ENCODE data around the gene TRPM5. TPM values are rescaled to one million over a fixed set of nuclear protein-coding genes. Genes with fewer than 3 reads are reported as not detected.

TRPM5 gene
- total RNA-seq, 1 donor from 2014 or later: 0.34 TPM

GRCh38 chr11:2414616-2415015 is 29.7 kb downstream of the TRPM5 start:
- no peaks in the 10 kb centered on the region for H3K36me3 Mint-ChIP-seq

GRCh38 chr11:2413742-2414579 is 30.4 kb downstream of the TRPM5 start:
- Histone ChIP-seq H2AFZ (replicated peaks) (no peak overlapping the region), H3K27ac (no peak overlapping the region), H3K9ac (no peak overlapping the region), H4K20me1 (ENCODE audit: low read depth) (no peaks in the 10 kb centered on the region), H3K36me3 (no peaks in the 10 kb centered on the region), H3K4me1 (no peaks in the 10 kb centered on the region), H3K4me2 (no peak overlapping the region), H3K79me2 (ENCODE audit: low read depth) (no peaks in the 10 kb centered on the region), H3K9me3 (ENCODE audit: low read depth) (no peaks in the 10 kb centered on the region), H3K27me3 (no peaks in the 10 kb centered on the region), H3K4me3 (no peak overlapping the region), H3F3A (ENCODE audit: low read depth) (no peaks in the 10 kb centered on the region)
- Mint-ChIP-seq H3K4me1 (no peaks in the 10 kb centered on the region), H3K36me3 (no peaks in the 10 kb centered on the region), H3K27me3 (ENCODE audit: insufficient read depth, low read depth) (peaks cover 5% of the 10 kb centered on the region), H3K27ac (no peak overlapping the region), H3K9me3 (no peaks in the 10 kb centered on the region), H3K4me3 (no peak overlapping the region)
- TF ChIP-seq CTCF (IDR thresholded peaks at IDR 0.05) (no peak), EZH2 (IDR thresholded peaks at IDR 0.05) (no peak), EZH2phosphoT487 (IDR thresholded peaks at IDR 0.05) (no peak)
- DNase-seq (ENCODE audit: low spot score): no peak

More at GRCh38 chr11:2414616-2415015, 29.7 kb downstream of the TRPM5 start:
- no peak overlapping the region for H3K27ac ChIP-seq
- H3K4me3 Mint-ChIP-seq: no peak overlapping the region
- TF ChIP-seq EZH2phosphoT487 (IDR thresholded peaks at IDR 0.05) (no peak), CTCF (IDR thresholded peaks at IDR 0.05) (no peak)
- no peaks in the 10 kb centered on the region for H3K36me3 ChIP-seq
- H3K27me3 Mint-ChIP-seq (ENCODE audit: insufficient read depth, low read depth): peaks cover 5% of the 10 kb centered on the region
- H4K20me1 ChIP-seq (ENCODE audit: low read depth): no peaks in the 10 kb centered on the region
- H3K9me3 ChIP-seq (ENCODE audit: low read depth): no peaks in the 10 kb centered on the region
- H3K27ac Mint-ChIP-seq: no peak overlapping the region
- no peaks in the 10 kb centered on the region for H3F3A ChIP-seq (ENCODE audit: low read depth)
- H2AFZ ChIP-seq (replicated peaks): no peak overlapping the region
- H3K27me3 ChIP-seq: no peaks in the 10 kb centered on the region
- peaks cover under 1% of the 10 kb centered on the region for H3K4me1 Mint-ChIP-seq
- H3K4me1 ChIP-seq: no peaks in the 10 kb centered on the region
- H3K9me3 Mint-ChIP-seq: no peaks in the 10 kb centered on the region
- DNase-seq (ENCODE audit: low spot score): no peak
- no peak overlapping the region for H3K4me2 ChIP-seq
- H3K4me3 ChIP-seq: no peak overlapping the region
- H3K9ac ChIP-seq: no peak overlapping the region
- no peaks in the 10 kb centered on the region for H3K79me2 ChIP-seq (ENCODE audit: low read depth)

GRCh38 chr11:2412323-2412722 is 32.0 kb downstream of the TRPM5 start:
- H3K36me3 Mint-ChIP-seq: no peaks in the 10 kb centered on the region
- H3K4me1 Mint-ChIP-seq: no peaks in the 10 kb centered on the region
- H3K9ac ChIP-seq: peak overlapping the region; percentile 20
- no peak overlapping the region for H3K4me3 Mint-ChIP-seq
- H3K27me3 ChIP-seq: no peaks in the 10 kb centered on the region
- no peak overlapping the region for H3K27ac ChIP-seq
- H3K4me1 ChIP-seq: no peaks in the 10 kb centered on the region
- no peaks in the 10 kb centered on the region for H3K79me2 ChIP-seq (ENCODE audit: low read depth)
- H3K9me3 ChIP-seq (ENCODE audit: low read depth): no peaks in the 10 kb centered on the region
- no peaks in the 10 kb centered on the region for H3F3A ChIP-seq (ENCODE audit: low read depth)
- no peak overlapping the region for H3K27ac Mint-ChIP-seq
- H3K27me3 Mint-ChIP-seq (ENCODE audit: insufficient read depth, low read depth): peaks cover 5% of the 10 kb centered on the region
- TF ChIP-seq EZH2 (IDR thresholded peaks at IDR 0.05): no peak
- TF ChIP-seq EZH2phosphoT487 (IDR thresholded peaks at IDR 0.05): no peak
- no peak for TF ChIP-seq CTCF (IDR thresholded peaks at IDR 0.05)
- H3K36me3 ChIP-seq: no peaks in the 10 kb centered on the region
- H2AFZ ChIP-seq (replicated peaks): no peak overlapping the region
- H3K9me3 Mint-ChIP-seq: no peaks in the 10 kb centered on the region
- no peak overlapping the region for H3K4me3 ChIP-seq
- H4K20me1 ChIP-seq (ENCODE audit: low read depth): no peaks in the 10 kb centered on the region
- H3K4me2 ChIP-seq: no peak overlapping the region
- DNase-seq (ENCODE audit: low spot score): no peak

All from neural progenitor cell (in vitro differentiated cells).